ENCODE results near the gene PRR5L.

DNA sequence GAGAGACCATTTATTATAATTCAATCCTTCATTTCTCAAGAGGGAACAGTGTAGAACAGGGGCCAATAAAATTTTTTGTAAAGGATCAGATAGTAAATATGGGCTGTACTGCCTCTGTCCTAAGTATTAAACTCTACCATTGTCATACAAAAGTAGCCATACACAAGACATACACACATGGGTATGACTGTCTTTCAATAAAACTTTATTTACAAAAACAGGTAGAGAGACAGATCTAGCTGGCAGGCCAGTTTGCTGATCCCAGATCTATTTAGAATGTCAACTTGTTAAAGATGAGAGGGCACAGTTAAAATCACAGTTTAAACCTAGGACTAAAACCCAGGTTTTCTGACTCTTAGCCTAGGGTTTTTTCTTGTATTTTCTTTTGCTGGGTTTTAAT lies 197.2 kb downstream of the PRR5L start:
- TF ChIP-seq EZH2phosphoT487 (IDR thresholded peaks at IDR 0.05; ENCODE audit: borderline replicate concordance, low read depth) (no peak), RFX5 (IDR thresholded peaks at IDR 0.05; ENCODE audit: low read length) (no peak), USF2 (IDR thresholded peaks at IDR 0.05; ENCODE audit: borderline replicate concordance, low read depth, low read length) (no peak), EP300 (IDR thresholded peaks at IDR 0.05; ENCODE audit: borderline replicate concordance in 1 of 2, low read depth in 1 of 2, low read length in 1 of 2) (no peak), YY1 (IDR thresholded peaks at IDR 0.05; ENCODE audit: low read depth) (no peak), POLR2AphosphoS5 (IDR thresholded peaks at IDR 0.05; ENCODE audit: low read depth, low read length) (no peak), SMC3 (IDR thresholded peaks at IDR 0.05; ENCODE audit: low read depth, low read length) (no peak), NFIC (IDR thresholded peaks at IDR 0.05; ENCODE audit: borderline replicate concordance) (no peak), NRF1 (IDR thresholded peaks at IDR 0.05; ENCODE audit: low read depth, low read length) (no peak), TAF1 (IDR thresholded peaks at IDR 0.05; ENCODE audit: borderline replicate concordance, low read depth, low read length) (no peak), ZBTB33 (IDR thresholded peaks at IDR 0.05; ENCODE audit: borderline replicate concordance, low read depth) (no peak), RAD21 (IDR thresholded peaks at IDR 0.05; ENCODE audit: low read length) (no peak)
- TF ChIP-seq, protein P1, sequence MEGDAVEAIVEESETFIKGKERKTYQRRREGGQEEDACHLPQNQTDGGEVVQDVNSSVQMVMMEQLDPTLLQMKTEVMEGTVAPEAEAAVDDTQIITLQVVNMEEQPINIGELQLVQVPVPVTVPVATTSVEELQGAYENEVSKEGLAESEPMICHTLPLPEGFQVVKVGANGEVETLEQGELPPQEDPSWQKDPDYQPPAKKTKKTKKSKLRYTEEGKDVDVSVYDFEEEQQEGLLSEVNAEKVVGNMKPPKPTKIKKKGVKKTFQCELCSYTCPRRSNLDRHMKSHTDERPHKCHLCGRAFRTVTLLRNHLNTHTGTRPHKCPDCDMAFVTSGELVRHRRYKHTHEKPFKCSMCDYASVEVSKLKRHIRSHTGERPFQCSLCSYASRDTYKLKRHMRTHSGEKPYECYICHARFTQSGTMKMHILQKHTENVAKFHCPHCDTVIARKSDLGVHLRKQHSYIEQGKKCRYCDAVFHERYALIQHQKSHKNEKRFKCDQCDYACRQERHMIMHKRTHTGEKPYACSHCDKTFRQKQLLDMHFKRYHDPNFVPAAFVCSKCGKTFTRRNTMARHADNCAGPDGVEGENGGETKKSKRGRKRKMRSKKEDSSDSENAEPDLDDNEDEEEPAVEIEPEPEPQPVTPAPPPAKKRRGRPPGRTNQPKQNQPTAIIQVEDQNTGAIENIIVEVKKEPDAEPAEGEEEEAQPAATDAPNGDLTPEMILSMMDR (IDR thresholded peaks at IDR 0.05): no peak
- TF ChIP-seq, protein P2, sequence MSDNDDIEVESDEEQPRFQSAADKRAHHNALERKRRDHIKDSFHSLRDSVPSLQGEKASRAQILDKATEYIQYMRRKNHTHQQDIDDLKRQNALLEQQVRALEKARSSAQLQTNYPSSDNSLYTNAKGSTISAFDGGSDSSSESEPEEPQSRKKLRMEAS (IDR thresholded peaks at IDR 0.05; ENCODE audit: low read depth): no peak

Data from SK-N-SH (cell line).